NT2/D1 (cell line): ENCODE data around the gene INCENP.

Source experiments
- SUZ12 ChIP-seq: IDR thresholded peaks from 2 replicates; pipeline ENCODE4 v1.6.1; 2011; ENCODE audit not compliant: insufficient read length, insufficient read depth; ENCODE audit errors: extremely low read depth
- YY1 ChIP-seq: IDR thresholded peaks from 2 replicates; pipeline ENCODE4 v1.6.1; 2011; ENCODE audit not compliant: insufficient read length, insufficient read depth
- ZNF274 ChIP-seq: IDR thresholded peaks from 2 replicates; pipeline ENCODE4 v1.6.1; 2011; ENCODE audit warnings: mild to moderate bottlenecking, low read depth, low read length

- TF ChIP-seq ZNF274 = no peak
- TF ChIP-seq YY1 = no peak
- no peak for TF ChIP-seq SUZ12
These were observed 48.4 kb upstream of the INCENP start for GRCh38 chr11:62075438-62075837.
